Suprapubic skin (tissue), 4 donors: ENCODE data around the gene SLC22A8. TPM values are rescaled to one million over a fixed set of nuclear protein-coding genes. Genes with fewer than 3 reads are reported as not detected.

Experiments
- DNase-seq, 2 donors: peaks; one replicate each; pipeline ENCODE4 v3.0.0-alpha.2; 2019; ENCODE audit warnings: low spot score in 2 of 2
- H3K27ac ChIP-seq: fragments of 200-600 bp; sonication (generic); one replicate; pipeline ENCODE4 v1.5.1; 2019
- H3K27me3 ChIP-seq: fragments of 200-600 bp; sonication (generic); one replicate; pipeline ENCODE4 v1.5.1; 2019
- H3K36me3 ChIP-seq: fragments of 200-600 bp; sonication (generic); one replicate; pipeline ENCODE4 v1.5.1; 2019
- H3K4me1 ChIP-seq: fragments of 200-600 bp; sonication (generic); one replicate; pipeline ENCODE4 v1.5.1; 2019
- H3K4me3 ChIP-seq: fragments of 200-600 bp; sonication (generic); one replicate; pipeline ENCODE4 v1.5.1; 2019; ENCODE audit warnings: mild to moderate bottlenecking
- H3K9me3 ChIP-seq: fragments of 200-600 bp; sonication (generic); one replicate; pipeline ENCODE4 v1.5.1; 2019
- EP300 ChIP-seq: sonication (generic); formaldehyde crosslinking; IDR thresholded peaks from one replicate; pipeline ENCODE4 v1.6.1; 2017; ENCODE audit warnings: antibody characterized with exemption
- POLR2A ChIP-seq, 2 donors: fragments of 450-650 bp; IDR thresholded peaks; one replicate each; pipeline ENCODE4 v1.6.1; 2017; ENCODE audit warnings: antibody characterized with exemption in 2 of 2, mild to moderate bottlenecking in 2 of 2, moderate library complexity in 2 of 2
- POLR2AphosphoS5 ChIP-seq, 3 donors: sonication (generic); formaldehyde crosslinking; IDR thresholded peaks; one replicate each; pipeline ENCODE4 v1.6.1; 2017; ENCODE audit warnings: antibody characterized with exemption in 3 of 3
- WGBS: methylation state at CpG from one replicate; pipeline ENCODE4 v1.1.5; 2018; 5-methylcytosine and 5-hydroxymethylcytosine counted together
- total RNA-seq, 4 donors: library from RNA; depleted of rRNA; stranded (reverse); fragments of >200 nt; gene quantifications; one replicate each; pipeline ENCODE4 v1.1.0, GENCODE V29; 2016
- TF ChIP-seq, protein P1 (sequence below), 2 donors: fragments of 200-600 bp in 1 of 2; fragments of 450-650 bp in 1 of 2; sonication (generic) in 1 of 2; IDR thresholded peaks; one replicate each; pipeline ENCODE4 v1.5.1; 2016 to 2019; ENCODE audit warnings: antibody characterized with exemption in 2 of 2, mild to moderate bottlenecking in 1 of 2, moderate library complexity in 1 of 2

The SLC22A8 gene
- total RNA-seq, 4 donors from 2014 or later: not detected

DNA sequence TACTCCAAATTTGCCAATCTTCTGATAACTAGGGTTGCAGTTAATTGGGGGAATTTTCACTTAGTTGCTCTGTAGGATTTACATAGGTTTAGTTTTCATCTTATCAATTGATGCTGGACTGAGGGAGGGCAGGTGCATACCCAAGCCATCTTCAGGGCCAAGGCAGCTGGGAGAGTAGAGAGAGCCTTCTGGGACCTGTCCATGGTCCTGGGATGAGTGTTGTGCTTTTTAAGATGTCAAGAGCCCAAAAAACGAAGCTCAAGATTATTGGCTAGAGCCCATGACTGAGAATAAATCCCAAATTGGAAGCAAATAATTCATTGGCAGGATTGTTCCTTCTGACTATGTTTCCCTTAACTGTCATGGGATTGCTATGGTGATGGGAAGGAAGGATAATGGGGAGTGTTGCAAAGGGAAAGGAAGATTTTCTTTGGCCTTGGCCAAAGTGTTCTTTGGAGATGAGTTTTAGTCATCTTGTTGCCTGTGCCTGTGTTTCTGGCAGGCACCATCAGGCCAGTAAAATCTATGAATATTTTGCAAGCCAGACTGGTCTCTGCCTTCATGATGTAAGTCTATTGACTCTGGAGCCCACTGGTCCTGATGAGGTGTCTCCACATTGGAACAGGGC, 35.4 kb downstream of the SLC22A8 start:
- no peaks in the 10 kb centered on the region for H3K27me3 ChIP-seq
- H3K27ac ChIP-seq: no peak overlapping the region
- no peaks in the 10 kb centered on the region for H3K36me3 ChIP-seq
- DNase-seq: no peak
- 27% methylated on average over 1 of the region's 1 CpG for WGBS
- no peak for TF ChIP-seq POLR2AphosphoS5 (IDR thresholded peaks at IDR 0.05)
- no peak for TF ChIP-seq EP300
- no peak for TF ChIP-seq POLR2A (IDR thresholded peaks at IDR 0.05)
- TF ChIP-seq, protein P1, sequence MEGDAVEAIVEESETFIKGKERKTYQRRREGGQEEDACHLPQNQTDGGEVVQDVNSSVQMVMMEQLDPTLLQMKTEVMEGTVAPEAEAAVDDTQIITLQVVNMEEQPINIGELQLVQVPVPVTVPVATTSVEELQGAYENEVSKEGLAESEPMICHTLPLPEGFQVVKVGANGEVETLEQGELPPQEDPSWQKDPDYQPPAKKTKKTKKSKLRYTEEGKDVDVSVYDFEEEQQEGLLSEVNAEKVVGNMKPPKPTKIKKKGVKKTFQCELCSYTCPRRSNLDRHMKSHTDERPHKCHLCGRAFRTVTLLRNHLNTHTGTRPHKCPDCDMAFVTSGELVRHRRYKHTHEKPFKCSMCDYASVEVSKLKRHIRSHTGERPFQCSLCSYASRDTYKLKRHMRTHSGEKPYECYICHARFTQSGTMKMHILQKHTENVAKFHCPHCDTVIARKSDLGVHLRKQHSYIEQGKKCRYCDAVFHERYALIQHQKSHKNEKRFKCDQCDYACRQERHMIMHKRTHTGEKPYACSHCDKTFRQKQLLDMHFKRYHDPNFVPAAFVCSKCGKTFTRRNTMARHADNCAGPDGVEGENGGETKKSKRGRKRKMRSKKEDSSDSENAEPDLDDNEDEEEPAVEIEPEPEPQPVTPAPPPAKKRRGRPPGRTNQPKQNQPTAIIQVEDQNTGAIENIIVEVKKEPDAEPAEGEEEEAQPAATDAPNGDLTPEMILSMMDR (IDR thresholded peaks at IDR 0.05): no peak
- no peak overlapping the region for H3K4me3 ChIP-seq
- peaks cover 2% of the 10 kb centered on the region for H3K4me1 ChIP-seq
- no peaks in the 10 kb centered on the region for H3K9me3 ChIP-seq

DNA sequence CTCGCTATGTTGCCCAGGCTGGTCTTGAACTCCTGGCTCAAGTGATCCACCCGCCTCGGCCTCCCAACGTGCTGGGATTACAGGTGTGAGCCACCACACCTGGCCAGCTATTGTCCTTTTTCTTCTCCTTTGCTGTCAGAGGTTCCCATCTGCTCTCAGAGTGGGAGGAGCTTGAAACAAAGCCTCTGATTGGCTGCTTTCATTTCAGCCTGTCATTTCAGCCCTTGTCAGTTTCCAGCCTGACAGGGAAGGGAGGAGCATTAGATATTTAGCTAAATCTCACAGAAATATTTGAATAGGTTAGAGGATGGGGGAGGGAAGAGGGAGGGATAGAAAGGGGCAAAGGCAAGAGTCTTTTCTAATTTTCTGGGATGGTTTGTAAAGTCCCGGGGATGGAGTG, 39.5 kb downstream of the SLC22A8 start:
- no peak overlapping the region for H3K27ac ChIP-seq
- 81% methylated on average over 5 of the region's 5 CpGs for WGBS
- no peak for DNase-seq
- peaks cover 4% of the 10 kb centered on the region for H3K27me3 ChIP-seq
- H3K36me3 ChIP-seq: no peaks in the 10 kb centered on the region
- no peak overlapping the region for H3K4me3 ChIP-seq
- no peak for TF ChIP-seq POLR2A (IDR thresholded peaks at IDR 0.05)
- no peak for TF ChIP-seq EP300
- TF ChIP-seq POLR2AphosphoS5 (IDR thresholded peaks at IDR 0.05): no peak
- H3K9me3 ChIP-seq: no peaks in the 10 kb centered on the region
- H3K4me1 ChIP-seq: peaks cover 6% of the 10 kb centered on the region

DNA sequence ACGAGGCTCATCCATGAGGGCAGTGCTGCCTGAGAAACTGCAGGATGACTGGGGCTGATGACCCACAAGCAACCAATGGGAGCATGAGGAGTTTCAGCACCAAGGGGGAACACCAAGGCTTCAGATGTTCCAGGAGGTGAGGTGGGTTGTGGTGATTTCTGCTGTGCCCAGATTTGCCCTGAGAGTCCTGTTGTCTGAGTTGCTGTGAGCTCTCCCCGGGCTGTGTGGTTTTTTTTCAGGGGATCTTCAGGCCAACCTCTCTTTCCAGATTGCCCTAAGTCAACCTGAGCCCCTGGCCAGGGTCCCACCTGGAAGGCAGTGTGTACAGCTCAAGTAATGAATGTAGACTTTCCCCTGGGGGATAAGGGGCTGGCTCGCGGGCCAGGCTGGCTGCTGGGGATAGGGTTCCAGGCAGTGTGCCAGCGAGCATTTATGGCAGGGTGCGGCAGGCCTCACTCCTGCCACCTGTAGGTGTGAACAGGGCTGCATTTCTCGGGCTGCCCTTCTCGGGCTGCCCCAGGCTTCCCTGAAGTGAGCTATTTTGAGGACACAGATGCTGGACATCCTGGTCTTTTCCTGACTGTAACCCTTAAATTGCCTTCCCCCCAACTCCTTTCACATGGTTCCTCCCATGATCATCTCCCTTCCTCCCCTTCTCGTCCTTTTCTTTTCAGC, 40.7 kb downstream of the SLC22A8 start:
- DNase-seq: no peak
- TF ChIP-seq EP300: no peak
- TF ChIP-seq, protein P1 (IDR thresholded peaks at IDR 0.05): peak in 1 of 2 donors; percentile 50
- H3K27ac ChIP-seq: no peak overlapping the region
- H3K4me1 ChIP-seq: peaks cover 6% of the 10 kb centered on the region
- H3K36me3 ChIP-seq: no peaks in the 10 kb centered on the region
- H3K4me3 ChIP-seq: no peak overlapping the region
- peaks cover 4% of the 10 kb centered on the region for H3K27me3 ChIP-seq
- 17% methylated on average over 5 of the region's 9 CpGs for WGBS
- no peaks in the 10 kb centered on the region for H3K9me3 ChIP-seq

DNA sequence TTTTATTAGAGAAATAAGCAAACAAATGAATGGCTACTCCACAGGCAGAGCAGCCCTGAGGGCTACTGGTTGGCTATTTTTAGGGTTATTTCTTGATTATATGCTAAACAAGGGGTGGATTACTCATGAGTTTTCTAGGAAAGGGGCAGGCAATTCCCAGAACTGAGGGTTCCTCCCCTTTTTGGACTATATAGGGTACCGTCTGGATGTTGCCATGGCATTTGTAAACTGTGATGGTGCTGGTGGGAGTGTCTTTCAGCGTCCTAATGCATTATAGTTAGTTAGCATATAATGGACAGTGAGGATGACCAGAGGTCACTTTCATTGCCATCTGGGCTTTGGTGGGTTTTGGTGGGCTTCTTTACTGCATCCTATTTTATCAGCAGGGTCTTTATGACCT, 50.1 kb downstream of the SLC22A8 start:
- peak in 1 of 2 donors; percentile 3 for DNase-seq
- H3K27ac ChIP-seq: no peak overlapping the region
- peaks cover 4% of the 10 kb centered on the region for H3K27me3 ChIP-seq
- TF ChIP-seq EP300 (no peak), POLR2A (IDR thresholded peaks at IDR 0.05) (no peak), POLR2AphosphoS5 (IDR thresholded peaks at IDR 0.05) (no peak)
- TF ChIP-seq, protein P1 (IDR thresholded peaks at IDR 0.05): no peak
- WGBS: 58% methylated on average over 2 of the region's 2 CpGs
- H3K36me3 ChIP-seq: no peaks in the 10 kb centered on the region
- H3K9me3 ChIP-seq: no peaks in the 10 kb centered on the region
- H3K4me1 ChIP-seq: no peaks in the 10 kb centered on the region
- H3K4me3 ChIP-seq: no peak overlapping the region

DNA sequence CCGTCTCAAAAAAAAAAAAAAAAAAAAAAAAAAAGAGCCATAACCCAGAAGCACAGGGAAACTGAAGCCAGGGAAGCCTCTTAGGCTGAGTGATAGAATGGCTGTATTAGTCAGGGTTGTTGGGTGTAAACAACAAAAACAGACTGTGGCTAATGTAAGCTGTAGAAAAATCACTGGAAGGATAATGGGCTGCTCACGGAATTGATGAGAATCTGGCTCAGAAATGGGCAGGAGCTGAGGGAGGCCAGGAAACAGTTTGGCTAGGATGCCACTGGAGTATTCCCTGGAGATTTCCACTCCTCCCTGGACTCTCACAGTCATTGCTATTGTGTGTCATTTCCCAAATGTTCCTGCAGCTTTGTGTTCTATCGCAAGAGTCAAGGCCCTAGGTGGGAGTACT, 53.2 kb downstream of the SLC22A8 start:
- H3K4me1 ChIP-seq: peaks cover 16% of the 10 kb centered on the region
- WGBS: 52% methylated on average over 3 of the region's 3 CpGs
- peak in 1 of 2 donors; percentile 1 for DNase-seq
- H3K36me3 ChIP-seq: no peaks in the 10 kb centered on the region
- H3K27ac ChIP-seq: no peak overlapping the region
- no peak overlapping the region for H3K4me3 ChIP-seq
- TF ChIP-seq POLR2A (IDR thresholded peaks at IDR 0.05) (no peak), POLR2AphosphoS5 (IDR thresholded peaks at IDR 0.05) (no peak), EP300 (no peak)
- TF ChIP-seq, protein P1 (IDR thresholded peaks at IDR 0.05): no peak
- H3K9me3 ChIP-seq: no peaks in the 10 kb centered on the region
- peaks cover 4% of the 10 kb centered on the region for H3K27me3 ChIP-seq
